ENCODE results near the gene FITM1.

FITM1 gene

GRCh38 chr14:24179961-24180796 is 49.7 kb downstream of the FITM1 start:
- in situ Hi-C loops (cut with HindIII; ENCODE audit: low sequenced_read_pairs) = no loop called here

- in situ Hi-C loops (cut with HindIII; ENCODE audit: low sequenced_read_pairs) = no loop called here
These were observed 51.1 kb downstream of the FITM1 start for GRCh38 chr14:24181371-24182077.
